NCI-H1417 treated with DMSO at 0.1 percent for 48 hours (cell line): ENCODE data around the gene EPHB1.

Source experiments
- DNase-seq: peaks from one replicate; lab custom pipeline; 2025; lab: John Stamatoyannopoulos, UW

Gene EPHB1

GRCh38 chr3:134911586-134912548 lies 116.8 kb downstream of the EPHB1 start:
- DNase-seq = no peak

- no peak for DNase-seq
Measured at GRCh38 chr3:134916276-134916961, 121.4 kb downstream of the EPHB1 start.

DNA sequence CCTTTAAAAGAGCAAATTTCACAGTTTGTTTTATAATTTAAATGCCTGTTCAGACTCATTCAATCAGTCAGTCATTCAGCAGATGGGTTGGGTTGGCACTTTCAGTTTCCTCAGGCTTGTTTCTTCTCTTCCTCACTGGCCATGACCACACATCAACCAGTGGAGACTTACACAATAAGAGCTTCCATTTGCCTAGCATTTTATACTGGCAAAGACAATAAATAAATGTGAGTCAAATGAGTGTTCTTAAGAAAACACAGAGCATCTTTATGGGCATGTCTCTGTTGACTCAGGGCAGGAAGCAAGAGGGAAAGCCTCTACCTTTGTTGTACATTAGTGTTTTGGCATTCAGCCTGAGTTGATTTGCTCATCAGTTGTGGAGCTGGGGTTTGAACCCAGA lies 122.6 kb downstream of the EPHB1 start:
- no peak for DNase-seq

DNA sequence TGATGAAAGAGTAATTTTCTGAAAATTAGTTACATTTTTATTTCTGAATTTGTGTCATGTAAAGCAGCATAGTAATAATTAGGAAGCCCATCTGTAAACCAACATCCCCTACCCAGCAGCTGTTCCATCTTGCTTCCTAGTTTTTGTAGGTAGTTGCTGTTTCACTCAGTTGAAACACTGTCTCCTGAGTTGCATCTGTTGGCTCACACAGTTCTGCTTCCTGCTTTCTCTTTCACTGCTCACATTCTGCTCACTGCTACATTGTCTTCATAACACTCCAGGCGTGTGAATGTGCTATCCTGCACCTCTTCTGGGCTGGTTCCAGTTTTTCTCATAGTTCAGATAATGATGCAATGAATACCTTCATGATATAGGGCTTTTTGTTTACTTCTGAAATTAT lies 123.4 kb downstream of the EPHB1 start:
- DNase-seq = no peak

- DNase-seq = no peak
Measured at GRCh38 chr3:134922101-134922500, 127.0 kb downstream of the EPHB1 start.

DNA sequence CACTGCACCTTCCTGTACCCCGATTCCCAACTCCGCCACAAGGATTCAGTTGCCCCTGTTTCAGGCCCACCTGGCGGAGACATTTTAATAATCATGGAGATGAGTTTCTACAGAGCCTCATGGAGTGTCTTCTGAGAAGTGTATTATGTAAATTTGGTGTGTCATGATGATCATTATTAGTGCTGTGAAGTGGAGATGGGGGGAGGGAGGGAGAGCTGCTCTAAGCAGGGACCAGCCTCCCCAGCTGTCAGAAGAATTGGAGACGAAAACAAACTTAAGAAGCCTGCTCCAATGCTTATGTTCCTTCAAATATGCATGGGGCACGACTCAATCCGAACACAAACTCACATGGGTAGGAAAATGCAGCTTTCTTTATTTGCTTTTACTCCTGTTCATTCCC lies 127.8 kb downstream of the EPHB1 start:
- DNase-seq = no peak

DNA sequence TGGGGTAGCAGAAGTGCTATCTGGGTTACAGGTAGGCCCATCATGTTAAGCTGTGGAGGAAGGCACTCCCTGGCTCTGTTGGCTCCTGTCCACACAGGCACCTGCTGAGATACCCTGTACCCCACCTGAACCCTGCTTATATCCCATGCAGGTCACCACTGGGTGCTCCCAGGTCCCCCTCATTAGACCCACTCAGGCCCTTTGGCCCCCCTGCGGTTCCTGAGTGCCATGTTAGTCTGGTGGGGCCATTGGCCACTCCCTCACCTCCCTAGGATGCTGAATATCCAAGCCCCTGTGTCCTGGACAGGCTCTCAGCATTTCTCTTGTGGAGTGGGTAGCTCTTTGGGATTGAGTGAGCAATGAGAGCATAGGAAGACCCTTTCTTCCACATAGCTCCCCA lies 128.2 kb downstream of the EPHB1 start:
- DNase-seq = no peak

DNA sequence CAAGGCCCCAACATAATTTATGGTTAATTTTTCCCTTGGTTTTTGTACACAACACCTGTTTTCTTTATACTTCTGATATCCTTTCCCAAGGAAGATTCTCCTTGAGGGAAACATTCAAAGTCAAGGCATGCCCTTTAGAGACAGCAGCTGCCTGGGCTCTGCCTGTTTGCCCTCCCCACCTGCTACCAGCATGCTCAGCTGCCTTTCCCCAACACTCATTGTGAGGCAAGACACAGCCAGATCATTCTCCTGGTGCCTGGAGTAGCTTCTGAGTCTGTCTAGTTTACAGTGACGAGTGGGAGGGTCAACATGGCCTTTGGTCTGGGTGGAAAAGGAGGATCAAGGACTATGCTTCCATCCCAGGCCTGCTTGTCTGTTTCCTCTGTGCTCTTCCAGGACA lies 132.5 kb downstream of the EPHB1 start:
- DNase-seq = no peak

GRCh38 chr3:134928392-134928791 lies 133.3 kb downstream of the EPHB1 start:
- no peak for DNase-seq

DNA sequence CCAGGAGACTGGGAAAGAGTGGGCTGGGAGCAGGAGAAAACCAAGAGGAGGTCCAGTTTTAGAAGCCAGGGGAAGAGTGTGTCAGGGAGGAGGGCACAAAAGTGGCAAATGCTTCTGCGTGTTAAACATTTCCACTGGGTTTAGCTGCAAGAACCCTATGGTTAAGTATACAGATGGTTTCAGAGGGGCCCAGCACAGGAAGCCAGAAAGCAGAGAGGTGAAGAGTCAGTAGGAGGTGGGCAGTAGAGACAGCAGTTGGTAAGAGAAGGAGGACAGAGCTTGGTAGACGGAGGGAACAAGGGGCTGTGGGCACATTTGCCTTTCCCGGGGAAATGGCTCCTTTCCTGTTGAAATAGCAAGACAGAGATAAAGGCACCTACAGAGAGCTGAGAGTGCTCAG lies 133.8 kb downstream of the EPHB1 start:
- no peak for DNase-seq

DNA sequence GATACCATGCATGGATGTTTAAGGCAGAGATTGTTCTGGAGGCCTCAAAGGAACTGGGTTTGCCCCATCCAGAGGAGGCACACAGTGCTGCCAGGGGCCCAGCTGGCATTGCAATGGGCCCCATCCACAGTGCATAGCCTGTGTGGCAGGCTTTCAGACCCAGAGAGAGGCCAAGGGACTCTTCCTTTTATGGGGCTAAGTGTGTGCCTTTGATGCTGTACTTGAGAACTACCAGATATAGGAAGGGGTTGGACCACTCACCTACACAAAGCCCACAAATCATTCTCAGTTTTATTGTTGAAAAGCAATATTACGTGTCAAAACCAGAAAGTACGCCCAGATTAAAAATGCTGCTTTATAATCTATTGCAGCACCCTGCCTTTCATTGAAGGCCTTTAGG lies 134.9 kb downstream of the EPHB1 start:
- DNase-seq = no peak

- DNase-seq = no peak
Measured at GRCh38 chr3:134931045-134931785, 136.2 kb downstream of the EPHB1 start.

- DNase-seq = no peak
Measured at GRCh38 chr3:134932035-134932434, 137.0 kb downstream of the EPHB1 start.

GRCh38 chr3:134933997-134934396 lies 138.9 kb downstream of the EPHB1 start:
- peak; percentile 70 for DNase-seq

DNA sequence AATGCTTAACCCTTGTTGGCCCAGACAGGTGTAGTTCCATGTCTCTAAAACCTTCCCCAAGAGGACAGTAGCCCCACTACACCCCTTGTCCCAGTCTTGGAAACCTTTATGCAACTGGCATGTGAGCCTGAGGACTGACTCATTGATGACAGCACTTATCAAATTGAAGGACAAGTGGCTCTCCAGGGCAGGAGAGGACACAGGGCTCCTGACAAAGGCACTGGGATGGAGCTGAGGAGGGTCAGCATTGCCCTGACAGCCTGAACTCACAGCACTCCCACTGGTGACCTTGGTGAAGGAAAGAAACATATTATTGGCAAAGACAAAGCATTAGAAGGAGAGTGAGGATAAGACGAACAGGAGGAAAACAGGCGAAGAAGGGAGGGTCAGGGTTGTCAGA lies 139.9 kb downstream of the EPHB1 start:
- no peak for DNase-seq

DNA sequence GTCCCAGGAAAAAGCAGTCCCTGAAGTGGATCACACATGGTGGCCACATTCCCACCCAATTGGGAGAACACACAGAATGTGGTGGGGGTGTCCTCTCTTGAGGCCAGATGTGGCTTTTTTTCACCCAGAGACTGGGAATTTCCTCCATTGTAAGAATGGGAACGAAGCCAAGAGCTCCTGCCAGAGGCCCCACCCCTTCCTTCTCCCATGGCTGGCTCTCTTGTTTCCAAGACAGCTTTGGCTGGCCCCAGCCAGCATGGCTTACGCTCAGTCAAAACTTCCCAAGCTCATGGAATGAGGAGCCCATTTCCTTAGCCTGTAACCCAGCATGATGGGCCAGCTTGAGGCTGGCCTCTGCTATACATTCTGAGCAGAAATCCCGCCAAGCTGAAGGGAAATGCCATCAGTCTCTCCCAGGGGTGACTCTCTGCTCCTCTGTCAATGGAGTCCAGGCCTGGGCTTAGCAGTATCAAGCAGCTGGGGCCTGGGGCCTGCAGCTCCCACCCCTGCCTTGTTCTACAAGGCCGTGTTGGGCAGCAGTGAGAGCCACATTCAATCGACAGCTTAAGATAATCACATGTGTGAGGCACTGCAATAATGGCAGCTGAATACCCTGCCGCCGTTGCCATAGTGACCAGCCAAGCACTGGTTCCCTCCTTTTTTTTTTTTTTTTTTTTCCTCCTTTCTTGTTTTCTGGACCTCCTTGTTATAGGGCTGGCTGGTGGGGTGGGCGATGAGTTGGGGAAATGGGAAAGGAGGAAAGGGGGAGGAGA lies 142.4 kb downstream of the EPHB1 start:
- DNase-seq = peak; percentile 44

DNA sequence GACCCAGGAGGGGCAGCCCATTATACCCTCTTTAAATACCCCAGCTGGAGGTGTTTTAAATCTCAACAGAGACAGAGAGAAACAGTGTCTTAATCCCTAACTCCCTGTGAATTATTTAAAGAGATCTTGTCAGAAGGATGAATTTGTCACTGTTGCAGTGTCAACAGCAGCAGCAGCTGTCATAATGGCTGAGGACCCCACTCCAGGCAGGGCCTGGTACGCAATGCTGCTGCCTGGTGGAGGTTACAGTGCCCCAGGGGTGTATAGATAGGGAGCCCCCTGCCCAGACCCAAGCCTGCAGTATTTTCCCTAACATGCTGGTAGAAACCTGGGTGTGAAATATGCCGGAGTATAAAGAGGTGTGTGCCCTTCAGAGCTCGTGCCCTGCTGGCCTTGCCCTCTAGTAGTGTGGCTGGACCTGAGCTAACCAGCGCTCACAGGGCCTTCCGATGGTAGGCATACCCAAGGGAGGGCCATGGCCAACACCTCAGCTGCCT lies 143.0 kb downstream of the EPHB1 start:
- DNase-seq = no peak

DNA sequence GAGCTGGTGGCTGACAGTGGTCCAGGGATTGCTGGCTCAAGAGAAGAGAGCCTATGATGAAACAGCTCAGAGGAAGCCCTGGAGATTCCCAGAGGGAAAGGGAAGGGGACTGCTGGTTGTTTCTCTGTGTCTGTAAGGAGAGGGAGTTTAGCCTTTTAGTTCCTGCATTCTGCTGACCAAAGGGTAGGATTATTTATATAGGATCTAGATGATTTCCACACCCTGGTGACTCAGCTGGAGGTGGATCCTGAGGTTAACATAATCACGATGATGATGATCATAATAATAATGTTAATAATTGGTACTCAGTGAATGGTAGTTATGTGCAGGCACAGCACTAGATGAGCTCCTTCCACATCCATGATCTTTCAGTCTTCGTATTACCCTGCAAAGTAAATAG lies 144.9 kb downstream of the EPHB1 start:
- DNase-seq = no peak

GRCh38 chr3:134941820-134942219 lies 146.8 kb downstream of the EPHB1 start:
- no peak for DNase-seq

DNA sequence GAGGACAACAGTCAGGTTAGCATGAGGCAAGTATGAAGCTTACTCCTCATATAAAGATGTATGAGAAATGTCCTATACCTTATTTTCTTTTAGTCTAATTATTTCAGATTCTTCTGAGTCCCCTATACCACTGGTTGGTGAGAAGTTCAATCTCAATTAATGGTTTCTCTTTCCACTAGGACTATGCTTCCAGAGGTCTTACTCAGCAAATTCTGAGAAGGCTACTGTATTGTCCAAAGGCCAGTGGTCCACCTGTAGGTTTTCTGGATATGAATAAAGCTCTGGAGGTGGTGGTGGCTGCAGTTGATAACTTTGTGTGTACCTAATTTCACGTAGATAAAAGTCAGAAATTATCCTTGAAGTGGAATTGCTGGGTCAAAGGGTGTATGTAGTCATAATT lies 149.4 kb downstream of the EPHB1 start:
- no peak for DNase-seq

DNA sequence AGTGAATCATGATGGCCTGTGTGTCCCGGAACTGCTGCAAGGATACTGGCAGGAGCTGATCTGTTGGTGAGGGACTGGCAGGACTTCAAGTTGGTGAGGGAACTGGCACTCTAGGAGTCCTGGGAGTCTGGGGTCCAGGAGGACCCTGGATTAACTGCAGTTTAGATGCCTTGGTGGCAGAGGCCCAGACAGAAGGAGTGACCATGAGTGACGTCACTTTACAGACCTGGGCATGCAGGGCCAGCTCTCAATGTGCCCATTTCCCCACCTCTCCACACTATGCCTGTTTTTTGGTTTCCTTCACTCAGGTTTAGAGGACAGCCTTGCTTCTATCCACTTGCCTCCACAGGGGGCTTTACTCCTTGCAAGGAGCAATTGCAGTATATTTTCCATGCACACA lies 154.1 kb downstream of the EPHB1 start:
- no peak for DNase-seq

DNA sequence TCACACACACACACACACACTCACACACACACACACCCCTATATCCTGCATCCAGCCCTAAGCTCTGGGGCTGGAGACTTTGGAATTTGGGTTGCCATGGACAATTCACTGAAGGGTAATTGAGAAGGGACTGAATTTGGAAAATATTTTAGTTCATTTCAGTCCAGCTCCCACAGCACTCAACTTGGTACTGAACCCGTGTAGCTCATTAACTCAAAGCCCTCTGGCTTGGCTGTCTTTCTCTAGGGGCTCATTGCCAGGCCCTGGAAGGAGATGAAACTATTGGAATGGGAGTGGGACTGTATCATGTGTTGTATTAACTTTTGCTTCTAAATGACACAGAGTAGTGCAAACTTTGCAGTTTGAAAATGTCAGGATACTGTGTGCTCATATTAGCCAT lies 157.3 kb downstream of the EPHB1 start:
- DNase-seq = no peak
